Spleen (tissue), 11 donors: ENCODE data around the gene SNX1. TPM values are rescaled to one million over a fixed set of nuclear protein-coding genes. Genes with fewer than 3 reads are reported as not detected.
"Not testable (repeated sequence)": the region's sequence is repeated elsewhere in the genome, so short reads cannot be mapped to it uniquely, and the experiment has no call there.

ENCODE experiments used
- DNase-seq: peaks from one replicate; pipeline ENCODE4 v3.0.0-alpha.2; 2020
- H3K27ac ChIP-seq, 8 donors: fragments of 200-600 bp; sonication (generic) in 7 of 8; 1 replicate in 4 of 8; 2 replicates in 4 of 8; pipeline versions ENCODE4 v1.5.0 to v1.8.0; 2016 to 2021; ENCODE audit warnings: inconsistent platforms in 4 of 8, mild to moderate bottlenecking in 4 of 8, moderate library complexity in 1 of 8
- H3K27me3 ChIP-seq, 7 donors: fragments of 200-600 bp; sonication (generic) in 6 of 7; replicated peaks in 1 of 7; 1 replicate in 4 of 7; 2 replicates in 3 of 7; pipeline versions ENCODE4 v1.5.0 to v1.8.0; 2016 to 2021; ENCODE audit warnings: inconsistent platforms in 3 of 7, mild to moderate bottlenecking in 1 of 7
- H3K36me3 ChIP-seq, 6 donors: fragments of 200-600 bp; sonication (generic) in 5 of 6; 1 replicate in 4 of 6; 2 replicates in 2 of 6; pipeline versions ENCODE4 v1.5.0 to v1.8.0; 2016 to 2021; ENCODE audit warnings: inconsistent platforms in 2 of 6
- H3K4me1 ChIP-seq, 6 donors: fragments of 200-600 bp; sonication (generic) in 5 of 6; 1 replicate in 3 of 6; 2 replicates in 3 of 6; pipeline versions ENCODE4 v1.5.0 to v1.8.0; 2016 to 2021; ENCODE audit warnings: inconsistent platforms in 3 of 6
- H3K4me3 ChIP-seq, 8 donors: fragments of 200-600 bp; sonication (generic) in 7 of 8; 1 replicate in 4 of 8; 2 replicates in 4 of 8; pipeline versions ENCODE4 v1.5.0 to v1.8.0; 2016 to 2021; ENCODE audit warnings: inconsistent platforms in 4 of 8, mild to moderate bottlenecking in 4 of 8, moderate library complexity in 2 of 8
- H3K9me3 ChIP-seq, 8 donors: fragments of 200-600 bp; sonication (generic) in 7 of 8; 1 replicate in 4 of 8; 2 replicates in 4 of 8; pipeline versions ENCODE4 v1.5.0 to v1.8.0; 2016 to 2021; ENCODE audit warnings: inconsistent platforms in 4 of 8
- CTCF ChIP-seq, 11 experiments: fragments of 200-600 bp in 7 of 11; fragments of 450-650 bp in 4 of 11; sonication (generic) in 4 of 11; IDR thresholded peaks in 8 of 11; conservative IDR thresholded peaks in 3 of 11; 1 replicate in 7 of 11; 2 replicates in 4 of 11; pipeline versions ENCODE4 v1.4.0 to v1.8.0; 2016 to 2021; ENCODE audit warnings: antibody characterized with exemption in 11 of 11, inconsistent platforms in 4 of 11, mild to moderate bottlenecking in 1 of 11
- POLR2A ChIP-seq, 3 donors: fragments of 450-650 bp; IDR thresholded peaks; one replicate each; pipeline ENCODE4 v1.5.1; 2017; ENCODE audit warnings: antibody characterized with exemption in 3 of 3, mild to moderate bottlenecking in 1 of 3
- POLR2AphosphoS5 ChIP-seq, 3 donors: sonication (generic); formaldehyde crosslinking; IDR thresholded peaks; one replicate each; pipeline ENCODE4 v1.5.1; 2017; ENCODE audit warnings: antibody characterized with exemption in 3 of 3
- WGBS, 5 donors: extraction: QIAGEN DNeasy Blood & Tissue Kit in 3 of 5; methylation state at CpG; one replicate each; pipeline versions ENCODE4 v1.1.5 to v1.1.7; 2013 to 2018; 5-methylcytosine and 5-hydroxymethylcytosine counted together
- intact Hi-C: fragments of 100-400 bp; cut with DNase I; formaldehyde crosslinking; loops from one replicate; pipeline ENCODE4 v1.15.0; 2023; ENCODE audit warnings: low total_unique reads
- polyA plus RNA-seq, 3 donors: library from polyadenylated mRNA; stranded (reverse); fragments of 200-250 nt; gene quantifications; one replicate each; pipeline ENCODE4 v1.2.1, GENCODE V29; 2013
- total RNA-seq, 7 donors: library from RNA; depleted of rRNA in 3 of 7; stranded (reverse); fragments of >200 nt in 3 of 7; fragmentation: NEBNext Ultra II Directional in 4 of 7; extraction: Animal tissue kit (Norgen Biotek cat#: 25700) in 4 of 7; gene quantifications; one replicate each; pipeline versions ENCODE4 v1.1.0 to v1.2.1, GENCODE V29; 2016 to 2021
- donor health status: healthy with polysubstance abuse.
- donor health status: DM: no; HTN: no; CAD: no; lungs with moderate emphysema.
- donor health status: DM: no; HTN: no; CAD: no.
- donor health status: Bipolar disorder and iron deficiency.
- donor health status: healthy.
- donor health status: DM: no; HTN: no; CAD: no.
- donor health status: DM: yes; HTN: yes; CAD: no.

Gene SNX1
- total and polyA plus RNA-seq, 10 donors, result 45.5 to 161 (median 112) TPM

- Histone ChIP-seq H3K9me3 (no peaks in the 10 kb centered on the region), H3K27me3 (no peaks in the 10 kb centered on the region), H3K4me3 (no peak overlapping the region), H3K36me3 (peaks cover 0 to 60% (median 22%) of the 10 kb centered on the region in 6 donors), H3K4me1 (peaks cover 5 to 65% (median 24%) of the 10 kb centered on the region in 6 donors), H3K27ac (peak overlapping the region; percentile 24 to 77 (median 58))
- DNase-seq, result no peak
- intact Hi-C loops, result no loop called here
- WGBS, 5 donors, result 84 to 97% (median 95%) methylated on average over 4 of the region's 4 CpGs
- TF ChIP-seq POLR2AphosphoS5 (IDR thresholded peaks at IDR 0.05) (no peak), POLR2A (IDR thresholded peaks at IDR 0.05) (no peak), CTCF (IDR thresholded peaks at IDR 0.05 in 8 of 11, conservative IDR thresholded peaks at IDR 0.05 in 3 of 11) (no peak)
Observed at GRCh38 chr15:64071931-64072765, 23.6 kb upstream of the SNX1 start.

- TF ChIP-seq POLR2AphosphoS5 (IDR thresholded peaks at IDR 0.05), result peak in 1 of 3 donors; percentile 29
- TF ChIP-seq CTCF (IDR thresholded peaks at IDR 0.05 in 8 of 11, conservative IDR thresholded peaks at IDR 0.05 in 3 of 11), result no peak
- no peak for TF ChIP-seq POLR2A (IDR thresholded peaks at IDR 0.05)
- peaks cover under 1 to 58% (median 18%) of the 10 kb centered on the region in 6 donors for H3K4me1 ChIP-seq
- intact Hi-C loops, result no loop called here
- H3K4me3 ChIP-seq, result no peak overlapping the region
- H3K27ac ChIP-seq, result peak overlapping the region in 7 of 8 donors; percentile 48 to 77 (median 58)
- no peak for DNase-seq
- H3K27me3 ChIP-seq, result no peaks in the 10 kb centered on the region
- peaks cover 0 to 66% (median 22%) of the 10 kb centered on the region in 6 donors for H3K36me3 ChIP-seq
- WGBS, 5 donors, result 74 to 81% (median 77%) methylated on average over 2 of the region's 2 CpGs
- H3K9me3 ChIP-seq, result no peaks in the 10 kb centered on the region
Observed at GRCh38 chr15:64072812-64073211, 23.0 kb upstream of the SNX1 start.

DNA sequence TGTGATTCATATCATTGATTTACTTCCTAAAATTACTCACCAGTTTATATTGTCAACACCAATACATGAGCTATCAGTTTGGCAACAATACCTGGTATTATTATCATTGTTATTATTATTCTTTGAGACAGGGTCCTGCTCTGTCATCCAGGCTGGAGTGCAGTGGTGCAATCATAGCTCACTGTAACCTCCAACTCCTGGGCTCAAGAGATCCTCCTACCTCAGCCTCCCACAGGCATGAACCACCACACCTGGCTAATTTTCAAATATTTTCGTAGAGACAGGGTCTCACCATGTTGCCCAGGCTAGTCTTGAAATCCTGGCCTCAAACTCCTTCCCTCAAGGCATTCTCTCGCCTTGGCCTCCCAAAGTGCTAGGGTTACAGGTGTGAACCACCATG, 22.3 kb upstream of the SNX1 start:
- DNase-seq, H3K27me3 ChIP-seq, intact Hi-C loops, H3K9me3 ChIP-seq, H3K4me3 ChIP-seq: not testable (repeated sequence)
- WGBS, 5 donors, result 94 to 98% (median 97%) methylated on average over 2 of the region's 2 CpGs
- peaks cover 0 to 67% (median 22%) of the 10 kb centered on the region in 6 donors for H3K36me3 ChIP-seq
- peak overlapping the region in 7 of 8 donors; percentile 48 to 77 (median 58) for H3K27ac ChIP-seq
- peaks cover 0 to 51% (median 15%) of the 10 kb centered on the region in 6 donors for H3K4me1 ChIP-seq

DNA sequence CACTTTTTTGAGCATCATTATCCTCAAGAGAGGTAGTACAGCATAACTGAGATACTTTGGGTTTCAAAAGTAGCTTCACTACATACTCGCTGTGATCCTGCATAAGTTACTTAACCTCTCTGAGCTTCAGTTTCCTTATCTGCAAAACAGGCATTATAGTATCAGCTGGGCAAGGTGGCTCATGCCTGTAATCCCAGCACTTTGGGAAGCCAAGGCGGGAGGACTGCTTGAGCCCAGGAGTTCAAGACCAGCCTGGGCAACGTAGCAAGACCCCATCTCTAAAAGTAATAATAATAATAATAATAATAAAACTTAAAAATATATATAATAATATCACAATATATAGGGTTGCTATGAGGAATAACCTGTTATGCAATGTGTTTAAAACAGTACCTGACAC, 13.0 kb upstream of the SNX1 start:
- TF ChIP-seq CTCF (IDR thresholded peaks at IDR 0.05 in 8 of 11, conservative IDR thresholded peaks at IDR 0.05 in 3 of 11) (no peak), POLR2A (IDR thresholded peaks at IDR 0.05) (no peak), POLR2AphosphoS5 (IDR thresholded peaks at IDR 0.05) (no peak)
- H3K27me3 ChIP-seq, result no peaks in the 10 kb centered on the region
- intact Hi-C loops, result no loop called here
- H3K9me3 ChIP-seq, result no peaks in the 10 kb centered on the region
- 67 to 83% (median 77%) methylated on average over 3 of the region's 3 CpGs for WGBS, 5 donors
- DNase-seq, result no peak
- H3K27ac ChIP-seq, result no peak overlapping the region
- peaks cover 0 to 97% (median 50%) of the 10 kb centered on the region in 6 donors for H3K36me3 ChIP-seq
- H3K4me3 ChIP-seq, result no peak overlapping the region
- peaks cover 0 to 4% (median 0%) of the 10 kb centered on the region in 6 donors for H3K4me1 ChIP-seq
